ENCODE measurements around the gene GEMIN4. TPM values are rescaled to one million over a fixed set of nuclear protein-coding genes. Genes with fewer than 3 reads are reported as not detected.
"Not testable (repeated sequence)": the region's sequence is repeated elsewhere in the genome, so short reads cannot be mapped to it uniquely, and the experiment has no call there.

GEMIN4 gene
- polyA plus RNA-seq, 1 of the 3 experiments (the other 2 are of a cell fraction): 12.5 TPM

DNA sequence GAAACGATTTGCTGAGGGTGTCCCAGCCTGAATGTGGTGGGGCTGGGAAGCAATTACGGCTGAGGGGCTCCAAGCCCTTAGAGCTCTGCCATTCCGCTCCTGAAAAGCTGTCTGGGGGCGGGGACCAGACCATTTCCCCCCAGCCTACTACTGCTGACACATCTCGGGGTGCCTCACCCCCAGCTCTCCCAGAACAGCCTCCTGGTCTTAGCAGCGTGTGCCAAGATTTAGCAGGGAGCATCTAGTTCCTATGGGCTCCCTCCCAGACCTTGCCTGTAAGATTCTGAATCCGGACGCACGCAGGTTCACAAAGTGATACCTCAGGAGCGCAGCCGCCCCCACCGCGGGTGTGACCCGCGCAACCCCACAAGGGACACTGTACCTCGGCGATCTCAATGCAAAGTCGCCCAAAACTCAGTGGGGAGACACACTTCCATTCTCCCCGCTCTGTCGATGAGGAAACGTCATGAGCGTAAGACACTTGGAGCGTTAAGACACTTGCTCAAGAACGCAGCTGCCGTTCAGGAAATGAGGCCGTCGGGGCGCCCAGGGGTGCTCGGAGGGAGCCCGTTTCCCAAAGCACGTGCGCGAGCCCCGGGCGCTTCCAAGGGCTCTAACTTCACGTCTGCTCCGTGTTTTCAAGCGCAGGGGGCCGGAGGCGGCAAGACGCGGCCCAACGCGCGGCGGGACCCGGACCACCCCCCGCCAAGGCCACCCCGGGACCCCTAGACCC, 629 bp downstream of the GEMIN4 start:
- H3K79me2 ChIP-seq (ENCODE audit: insufficient read depth): peaks cover 33% of the 10 kb centered on the region
- H3F3A ChIP-seq (replicated peaks; ENCODE audit: insufficient read depth): peaks cover 21% of the 10 kb centered on the region
- peak overlapping the region; percentile 77 to 84 for H3K4me3 ChIP-seq (ENCODE audit: low read depth in 2 of 2, low read length in 1 of 2)
- DNase-seq: peak; percentile 51
- no peaks in the 10 kb centered on the region for H3K9me2 ChIP-seq
- no peaks in the 10 kb centered on the region for H3K27me3 ChIP-seq (ENCODE audit: insufficient read depth)
- TF ChIP-seq, protein P1, sequence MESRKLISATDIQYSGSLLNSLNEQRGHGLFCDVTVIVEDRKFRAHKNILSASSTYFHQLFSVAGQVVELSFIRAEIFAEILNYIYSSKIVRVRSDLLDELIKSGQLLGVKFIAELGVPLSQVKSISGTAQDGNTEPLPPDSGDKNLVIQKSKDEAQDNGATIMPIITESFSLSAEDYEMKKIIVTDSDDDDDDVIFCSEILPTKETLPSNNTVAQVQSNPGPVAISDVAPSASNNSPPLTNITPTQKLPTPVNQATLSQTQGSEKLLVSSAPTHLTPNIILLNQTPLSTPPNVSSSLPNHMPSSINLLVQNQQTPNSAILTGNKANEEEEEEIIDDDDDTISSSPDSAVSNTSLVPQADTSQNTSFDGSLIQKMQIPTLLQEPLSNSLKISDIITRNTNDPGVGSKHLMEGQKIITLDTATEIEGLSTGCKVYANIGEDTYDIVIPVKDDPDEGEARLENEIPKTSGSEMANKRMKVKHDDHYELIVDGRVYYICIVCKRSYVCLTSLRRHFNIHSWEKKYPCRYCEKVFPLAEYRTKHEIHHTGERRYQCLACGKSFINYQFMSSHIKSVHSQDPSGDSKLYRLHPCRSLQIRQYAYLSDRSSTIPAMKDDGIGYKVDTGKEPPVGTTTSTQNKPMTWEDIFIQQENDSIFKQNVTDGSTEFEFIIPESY (IDR thresholded peaks at IDR 0.05; ENCODE audit: borderline replicate concordance, low read depth): no peak
- TF ChIP-seq MXI1 (IDR thresholded peaks at IDR 0.05; ENCODE audit: low read depth, low read length): peak; percentile 57; the same call in 1 of the 2 replicates
- peak overlapping the region in 1 of 2 experiments; percentile 62; a peak in 1 of 4 replicates for H3K27ac ChIP-seq (ENCODE audit: low read depth in 2 of 2, low read length in 1 of 2)
- H3K36me3 ChIP-seq (replicated peaks in 1 of 2; ENCODE audit: control insufficient read depth in 1 of 2, insufficient read depth in 2 of 2, low read length in 1 of 2): peaks cover 8 to 17% of the 10 kb centered on the region in 2 experiments
- no peaks in the 10 kb centered on the region for H3K9me3 ChIP-seq
- peak overlapping the region; percentile 95 for H3K4me2 ChIP-seq
- H4K20me1 ChIP-seq (ENCODE audit: insufficient read depth): no peaks in the 10 kb centered on the region
- 3% methylated on average over 21 of the region's 49 CpGs for WGBS (ENCODE audit: low lambda C conversion rate)
- CTCF ChIA-PET: interaction anchor here (0.7 to 2.5 kb wide), 8 partner anchors 10 to 339 kb away, joined by 3 to 8 read pairs (median 4); partner anchors contain the start of gene VPS53
- peaks cover 5 to 18% of the 10 kb centered on the region in 2 experiments; a peak in 2 of 4 replicates for H3K4me1 ChIP-seq (ENCODE audit: control insufficient read depth in 1 of 2, insufficient read depth in 2 of 2, low read depth in 1 of 2, low read length in 1 of 2)
- POLR2A ChIA-PET: interaction anchor here (1.0 kb wide), 2 partner anchors 10 to 18 kb away, joined by 3 read pairs; no protein-coding TSS in a partner anchor
- peak overlapping the region; percentile 50; the same call in 1 of the 2 replicates for H2AFZ ChIP-seq (ENCODE audit: low read depth)
- peak overlapping the region; percentile 87 for H3K9ac ChIP-seq

DNA sequence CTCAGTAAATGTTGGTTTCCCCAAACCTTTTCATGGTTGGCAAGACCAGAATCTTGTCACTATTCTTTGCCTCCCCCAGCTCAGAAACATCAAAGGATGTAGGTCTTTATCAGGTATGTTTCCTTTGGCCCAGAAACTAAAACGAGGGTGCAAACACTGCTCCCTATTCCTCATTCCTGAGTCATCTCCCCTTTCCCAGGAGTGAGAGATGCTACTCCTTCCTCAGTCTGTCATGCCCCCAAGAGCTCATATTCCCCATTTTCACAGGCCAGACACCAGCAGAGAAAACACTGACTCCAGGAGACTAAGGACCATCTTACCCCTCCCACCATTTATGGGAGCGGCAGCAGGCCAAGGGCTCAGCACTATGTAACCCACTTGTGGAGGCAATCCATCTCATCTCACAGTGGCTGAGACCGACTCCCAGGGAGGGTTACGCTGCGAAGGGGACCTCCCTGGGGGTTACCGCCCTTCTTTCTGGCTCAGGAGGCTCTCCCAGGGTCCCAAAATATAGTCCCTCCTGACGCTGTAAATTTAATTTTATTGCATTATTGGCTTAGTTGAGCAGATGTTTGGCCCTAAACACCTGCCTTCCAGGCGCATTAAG, 1.5 kb downstream of the GEMIN4 start:
- Histone ChIP-seq H4K20me1 (ENCODE audit: insufficient read depth) (no peaks in the 10 kb centered on the region), H3K27me3 (ENCODE audit: insufficient read depth) (no peaks in the 10 kb centered on the region), H3K4me3 (ENCODE audit: low read depth in 2 of 2, low read length in 1 of 2) (peak overlapping the region in 1 of 2 experiments; percentile 84; a peak in 2 of 4 replicates), H3F3A (replicated peaks; ENCODE audit: insufficient read depth) (peaks cover 15% of the 10 kb centered on the region), H3K9me3 (no peaks in the 10 kb centered on the region), H3K9ac (no peak overlapping the region), H3K36me3 (replicated peaks in 1 of 2; ENCODE audit: control insufficient read depth in 1 of 2, insufficient read depth in 2 of 2, low read length in 1 of 2) (peaks cover 6 to 25% of the 10 kb centered on the region in 2 experiments), H3K9me2 (no peaks in the 10 kb centered on the region), H3K79me2 (ENCODE audit: insufficient read depth) (peaks cover 37% of the 10 kb centered on the region), H3K4me2 (peak overlapping the region; percentile 95), H3K27ac (ENCODE audit: low read depth in 2 of 2, low read length in 1 of 2) (no peak overlapping the region), H2AFZ (ENCODE audit: low read depth) (no peak overlapping the region), H3K4me1 (ENCODE audit: control insufficient read depth in 1 of 2, insufficient read depth in 2 of 2, low read depth in 1 of 2, low read length in 1 of 2) (peaks cover 5 to 18% of the 10 kb centered on the region in 2 experiments; a peak in 2 of 4 replicates)
- 70% methylated on average over 8 of the region's 8 CpGs for WGBS (ENCODE audit: low lambda C conversion rate)
- TF ChIP-seq, protein P2, sequence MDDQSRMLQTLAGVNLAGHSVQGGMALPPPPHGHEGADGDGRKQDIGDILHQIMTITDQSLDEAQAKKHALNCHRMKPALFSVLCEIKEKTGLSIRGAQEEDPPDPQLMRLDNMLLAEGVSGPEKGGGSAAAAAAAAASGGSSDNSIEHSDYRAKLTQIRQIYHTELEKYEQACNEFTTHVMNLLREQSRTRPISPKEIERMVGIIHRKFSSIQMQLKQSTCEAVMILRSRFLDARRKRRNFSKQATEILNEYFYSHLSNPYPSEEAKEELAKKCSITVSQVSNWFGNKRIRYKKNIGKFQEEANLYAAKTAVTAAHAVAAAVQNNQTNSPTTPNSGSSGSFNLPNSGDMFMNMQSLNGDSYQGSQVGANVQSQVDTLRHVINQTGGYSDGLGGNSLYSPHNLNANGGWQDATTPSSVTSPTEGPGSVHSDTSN (IDR thresholded peaks at IDR 0.05): no peak
- TF ChIP-seq JUND (IDR thresholded peaks at IDR 0.05) (no peak), NRF1 (IDR thresholded peaks at IDR 0.05; ENCODE audit: low read depth, low read length) (no peak), MEF2A (IDR thresholded peaks at IDR 0.05; ENCODE audit: borderline replicate concordance, low read depth) (no peak), NFIC (IDR thresholded peaks at IDR 0.05; ENCODE audit: borderline replicate concordance) (no peak)
- TF ChIP-seq, protein P3, sequence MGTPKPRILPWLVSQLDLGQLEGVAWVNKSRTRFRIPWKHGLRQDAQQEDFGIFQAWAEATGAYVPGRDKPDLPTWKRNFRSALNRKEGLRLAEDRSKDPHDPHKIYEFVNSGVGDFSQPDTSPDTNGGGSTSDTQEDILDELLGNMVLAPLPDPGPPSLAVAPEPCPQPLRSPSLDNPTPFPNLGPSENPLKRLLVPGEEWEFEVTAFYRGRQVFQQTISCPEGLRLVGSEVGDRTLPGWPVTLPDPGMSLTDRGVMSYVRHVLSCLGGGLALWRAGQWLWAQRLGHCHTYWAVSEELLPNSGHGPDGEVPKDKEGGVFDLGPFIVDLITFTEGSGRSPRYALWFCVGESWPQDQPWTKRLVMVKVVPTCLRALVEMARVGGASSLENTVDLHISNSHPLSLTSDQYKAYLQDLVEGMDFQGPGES (IDR thresholded peaks at IDR 0.05; ENCODE audit: low read depth, low read length): no peak
- no peak for DNase-seq
- POLR2A ChIA-PET: interaction anchor here (1.0 kb wide), 1 partner anchor 9 kb away, joined by 3 read pairs; no protein-coding TSS in a partner anchor
- CTCF ChIA-PET: interaction anchor here (1.0 to 2.2 kb wide), 5 partner anchors 9 to 230 kb away, joined by 3 to 8 read pairs (median 5); no protein-coding TSS in a partner anchor

DNA sequence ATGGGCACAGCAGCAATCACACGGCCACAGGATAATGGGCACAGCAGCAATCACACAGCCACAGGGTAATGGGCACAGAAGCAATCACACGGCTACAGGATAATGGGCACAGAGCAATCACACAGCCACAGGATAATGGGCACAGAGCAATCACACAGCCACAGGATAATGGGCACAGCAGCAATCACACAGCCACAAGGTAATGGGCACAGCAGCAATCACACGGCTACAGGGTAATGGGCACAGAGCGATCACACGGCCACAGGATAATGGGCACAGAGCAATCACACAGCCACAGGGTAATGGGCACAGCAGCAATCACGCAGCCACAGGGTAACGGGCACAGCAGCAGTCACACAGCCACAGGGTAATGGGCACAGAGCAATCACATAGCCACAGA, 2.7 kb downstream of the GEMIN4 start:
- DNase-seq; POLR2A ChIA-PET; H3F3A ChIP-seq (replicated peaks; ENCODE audit: insufficient read depth); H3K9ac ChIP-seq; CTCF ChIA-PET; H3K4me2 ChIP-seq; H3K9me3 ChIP-seq; H3K27ac ChIP-seq (ENCODE audit: low read depth in 2 of 2, low read length in 1 of 2); H4K20me1 ChIP-seq (ENCODE audit: insufficient read depth); H3K27me3 ChIP-seq (ENCODE audit: insufficient read depth); H3K4me3 ChIP-seq (ENCODE audit: low read depth in 2 of 2, low read length in 1 of 2); H2AFZ ChIP-seq (ENCODE audit: low read depth); H3K9me2 ChIP-seq: not testable (repeated sequence)
- peaks cover 6 to 37% of the 10 kb centered on the region in 2 experiments for H3K36me3 ChIP-seq (replicated peaks in 1 of 2; ENCODE audit: control insufficient read depth in 1 of 2, insufficient read depth in 2 of 2, low read length in 1 of 2)
- peaks cover 37% of the 10 kb centered on the region for H3K79me2 ChIP-seq (ENCODE audit: insufficient read depth)
- 64% methylated on average over 5 of the region's 7 CpGs for WGBS (ENCODE audit: low lambda C conversion rate)
- peaks cover 5 to 18% of the 10 kb centered on the region in 2 experiments; a peak in 2 of 4 replicates for H3K4me1 ChIP-seq (ENCODE audit: control insufficient read depth in 1 of 2, insufficient read depth in 2 of 2, low read depth in 1 of 2, low read length in 1 of 2)

DNA sequence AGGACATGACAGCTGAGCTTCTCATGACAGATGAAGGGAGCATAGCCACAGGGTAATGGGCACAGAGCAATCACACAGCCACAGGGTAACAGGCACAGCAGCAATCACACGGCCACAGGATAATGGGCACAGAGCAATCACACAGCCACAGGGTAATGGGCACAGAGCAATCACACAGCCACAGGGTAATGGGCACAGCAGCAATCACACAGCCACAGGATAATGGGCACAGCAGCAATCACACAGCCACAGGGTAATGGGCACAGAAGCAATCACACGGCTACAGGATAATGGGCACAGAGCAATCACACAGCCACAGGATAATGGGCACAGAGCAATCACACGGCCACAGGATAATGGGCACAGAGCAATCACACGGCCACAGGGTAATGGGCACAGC, 3.5 kb downstream of the GEMIN4 start:
- H3K9ac ChIP-seq; H3K27ac ChIP-seq (ENCODE audit: low read depth in 2 of 2, low read length in 1 of 2); H2AFZ ChIP-seq (ENCODE audit: low read depth); H4K20me1 ChIP-seq (ENCODE audit: insufficient read depth); DNase-seq; H3K27me3 ChIP-seq (ENCODE audit: insufficient read depth); H3K4me3 ChIP-seq (ENCODE audit: low read depth in 2 of 2, low read length in 1 of 2); H3F3A ChIP-seq (replicated peaks; ENCODE audit: insufficient read depth); H3K9me2 ChIP-seq; H3K9me3 ChIP-seq; POLR2A ChIA-PET; H3K4me2 ChIP-seq: not testable (repeated sequence)
- CTCF ChIA-PET: interaction anchor here (0.6 kb wide), 1 partner anchor 13 kb away, joined by 3 read pairs; no protein-coding TSS in a partner anchor
- Histone ChIP-seq H3K36me3 (replicated peaks in 1 of 2; ENCODE audit: control insufficient read depth in 1 of 2, insufficient read depth in 2 of 2, low read length in 1 of 2) (peaks cover 11 to 40% of the 10 kb centered on the region in 2 experiments), H3K4me1 (ENCODE audit: control insufficient read depth in 1 of 2, insufficient read depth in 2 of 2, low read depth in 1 of 2, low read length in 1 of 2) (peaks cover 5 to 18% of the 10 kb centered on the region in 2 experiments; a peak in 2 of 4 replicates), H3K79me2 (ENCODE audit: insufficient read depth) (peaks cover 42% of the 10 kb centered on the region)
- WGBS (ENCODE audit: low lambda C conversion rate): 91% methylated on average over 4 of the region's 4 CpGs
